Left lung (tissue), 10 donors: ENCODE data around the gene NTM. TPM values are rescaled to one million over a fixed set of nuclear protein-coding genes. Genes with fewer than 3 reads are reported as not detected.

Source experiments
- ATAC-seq: fragments of 200-7000 bp; cut with Tn5 transposase; one replicate; pipeline ENCODE4 v1.9.1; 2020; ENCODE audit warnings: moderate library complexity
- DNase-seq, 4 donors: peaks; one replicate each; pipeline ENCODE4 v3.0.0-alpha.2; 2013 to 2020
- H3K27ac ChIP-seq, 2 donors: fragments of 200-600 bp; sonication (generic) in 1 of 2; one replicate each; pipeline versions ENCODE4 v1.5.0 to v1.8.0; 2020 to 2021
- H3K27me3 ChIP-seq, 2 donors: fragments of 200-600 bp; sonication (generic) in 1 of 2; one replicate each; pipeline versions ENCODE4 v1.5.0 to v1.8.0; 2020 to 2021
- H3K36me3 ChIP-seq, 2 donors: fragments of 200-600 bp; sonication (generic) in 1 of 2; one replicate each; pipeline versions ENCODE4 v1.5.0 to v1.8.0; 2020 to 2021
- H3K4me1 ChIP-seq, 2 donors: fragments of 200-600 bp; one replicate each; pipeline ENCODE4 v1.8.0; 2021
- H3K4me3 ChIP-seq, 2 donors: fragments of 200-600 bp; sonication (generic) in 1 of 2; one replicate each; pipeline versions ENCODE4 v1.5.0 to v1.8.0; 2020 to 2021; ENCODE audit warnings: mild to moderate bottlenecking in 1 of 2
- H3K9me3 ChIP-seq, 2 donors: fragments of 200-600 bp; sonication (generic) in 1 of 2; one replicate each; pipeline versions ENCODE4 v1.5.0 to v1.8.0; 2020 to 2021
- CTCF ChIP-seq, 2 donors: fragments of 200-600 bp; sonication (generic) in 1 of 2; IDR thresholded peaks; one replicate each; pipeline versions ENCODE4 v1.5.0 to v1.8.0; 2021; ENCODE audit warnings: antibody characterized with exemption in 2 of 2
- intact Hi-C, 2 donors: fragments of 100-400 bp; cut with DNase I; formaldehyde crosslinking; loops; one replicate each; pipeline versions ENCODE4 v1.11.2 to v1.14.2; 2022
- polyA plus RNA-seq, 6 donors: library from polyadenylated mRNA; unstranded; fragments of 120-200 nt; gene quantifications; one replicate each; pipeline ENCODE4 v1.2.1, GENCODE V29; 2013; ENCODE audit not compliant: insufficient read length in 6 of 6
- total RNA-seq, 2 donors: library from RNA; stranded (reverse); fragmentation: NEBNext Ultra II Directional; extraction: Animal tissue kit (Norgen Biotek cat#: 25700); gene quantifications; one replicate each; pipeline ENCODE4 v1.2.1, GENCODE V29; 2021
- donor health status: DM: no; HTN: yes; CAD: no.
- donor health status: DM: no; HTN: no; CAD: no.

Gene NTM
- total and polyA plus RNA-seq, 8 donors, result 9.5 to 31.0 (median 21.1) TPM

- Histone ChIP-seq H3K36me3 (no peaks in the 10 kb centered on the region), H3K27me3 (peaks cover 0 to 59% of the 10 kb centered on the region in 2 donors), H3K4me1 (peaks cover 0 to 8% of the 10 kb centered on the region in 2 donors), H3K4me3 (no peak overlapping the region), H3K9me3 (no peaks in the 10 kb centered on the region), H3K27ac (no peak overlapping the region)
- intact Hi-C loops, result no loop called here
- ATAC-seq, result no peak
- TF ChIP-seq CTCF (IDR thresholded peaks at IDR 0.05), result no peak
- DNase-seq, result no peak
Observed at GRCh38 chr11:131912134-131912533, 541.7 kb downstream of the NTM start.

- no peaks in the 10 kb centered on the region for H3K36me3 ChIP-seq
- no peak for TF ChIP-seq CTCF (IDR thresholded peaks at IDR 0.05)
- H3K27ac ChIP-seq, result no peak overlapping the region
- H3K9me3 ChIP-seq, result no peaks in the 10 kb centered on the region
- ATAC-seq, result no peak
- peaks cover 0 to 48% of the 10 kb centered on the region in 2 donors for H3K27me3 ChIP-seq
- H3K4me1 ChIP-seq, result peaks cover 0 to 8% of the 10 kb centered on the region in 2 donors
- DNase-seq, result no peak
- intact Hi-C loops, result no loop called here
- H3K4me3 ChIP-seq, result no peak overlapping the region
Observed at GRCh38 chr11:131913267-131913666, 542.9 kb downstream of the NTM start.

- Histone ChIP-seq H3K36me3 (no peaks in the 10 kb centered on the region), H3K4me3 (no peak overlapping the region), H3K4me1 (peaks cover 0 to 8% of the 10 kb centered on the region in 2 donors), H3K9me3 (no peaks in the 10 kb centered on the region), H3K27ac (no peak overlapping the region), H3K27me3 (peaks cover 0 to 37% of the 10 kb centered on the region in 2 donors)
- no peak for DNase-seq
- ATAC-seq, result no peak
- intact Hi-C loops, result no loop called here
- TF ChIP-seq CTCF (IDR thresholded peaks at IDR 0.05), result no peak
Observed at GRCh38 chr11:131914361-131914774, 544.0 kb downstream of the NTM start.

GRCh38 chr11:131916638-131917037, 546.2 kb downstream of the NTM start:
- Histone ChIP-seq H3K9me3 (no peaks in the 10 kb centered on the region), H3K27ac (no peak overlapping the region), H3K4me1 (no peaks in the 10 kb centered on the region), H3K4me3 (no peak overlapping the region), H3K27me3 (peaks cover 0 to 14% of the 10 kb centered on the region in 2 donors), H3K36me3 (no peaks in the 10 kb centered on the region)
- DNase-seq, result no peak
- intact Hi-C loops, result no loop called here
- no peak for TF ChIP-seq CTCF (IDR thresholded peaks at IDR 0.05)
- no peak for ATAC-seq

- TF ChIP-seq CTCF (IDR thresholded peaks at IDR 0.05), result no peak
- H3K4me1 ChIP-seq, result no peaks in the 10 kb centered on the region
- ATAC-seq, result no peak
- intact Hi-C loops, result no loop called here
- no peaks in the 10 kb centered on the region for H3K36me3 ChIP-seq
- H3K27me3 ChIP-seq, result peaks cover 0 to 2% of the 10 kb centered on the region in 2 donors
- no peak overlapping the region for H3K4me3 ChIP-seq
- DNase-seq, result peak in 1 of 4 donors; percentile 55
- H3K27ac ChIP-seq, result no peak overlapping the region
- H3K9me3 ChIP-seq, result no peaks in the 10 kb centered on the region
Observed at GRCh38 chr11:131917634-131918384, 547.4 kb downstream of the NTM start.
